ENCODE data around the gene PLA2G4D.

PLA2G4D gene

GRCh38 chr15:42033214-42033873 lies 61.0 kb downstream of the PLA2G4D start:
- no peaks in the 10 kb centered on the region for H3K36me3 ChIP-seq (ENCODE audit: control insufficient read depth, insufficient read depth, low read length)
- 100% methylated on average over 1 to 2 of the region's 3 CpGs for WGBS, 2 experiments (ENCODE audit: insufficient coverage in 2 of 2)
- no peaks in the 10 kb centered on the region for H3K4me1 ChIP-seq (ENCODE audit: control insufficient read depth, insufficient read depth, low read length, poor library complexity, severe bottlenecking)
- no peak overlapping the region for H3K4me3 ChIP-seq (ENCODE audit: extremely low read depth, insufficient read depth, low read length, poor library complexity, severe bottlenecking)
- no peak overlapping the region for H3K27ac ChIP-seq (ENCODE audit: low read depth, low read length, severe bottlenecking)
- no peaks in the 10 kb centered on the region for H3K9me3 ChIP-seq (ENCODE audit: control insufficient read depth, low read length)

- Histone ChIP-seq H3K36me3 (ENCODE audit: control insufficient read depth, insufficient read depth, low read length) (no peaks in the 10 kb centered on the region), H3K9me3 (ENCODE audit: control insufficient read depth, low read length) (no peaks in the 10 kb centered on the region), H3K27ac (ENCODE audit: low read depth, low read length, severe bottlenecking) (no peak overlapping the region), H3K4me3 (ENCODE audit: extremely low read depth, insufficient read depth, low read length, poor library complexity, severe bottlenecking) (no peak overlapping the region), H3K4me1 (ENCODE audit: control insufficient read depth, insufficient read depth, low read length, poor library complexity, severe bottlenecking) (no peaks in the 10 kb centered on the region)
- WGBS, 2 experiments (ENCODE audit: insufficient coverage in 2 of 2) = 85 to 92% methylated on average over 8 to 9 of the region's 9 CpGs
These were observed 61.8 kb downstream of the PLA2G4D start for GRCh38 chr15:42032376-42033213.

DNA sequence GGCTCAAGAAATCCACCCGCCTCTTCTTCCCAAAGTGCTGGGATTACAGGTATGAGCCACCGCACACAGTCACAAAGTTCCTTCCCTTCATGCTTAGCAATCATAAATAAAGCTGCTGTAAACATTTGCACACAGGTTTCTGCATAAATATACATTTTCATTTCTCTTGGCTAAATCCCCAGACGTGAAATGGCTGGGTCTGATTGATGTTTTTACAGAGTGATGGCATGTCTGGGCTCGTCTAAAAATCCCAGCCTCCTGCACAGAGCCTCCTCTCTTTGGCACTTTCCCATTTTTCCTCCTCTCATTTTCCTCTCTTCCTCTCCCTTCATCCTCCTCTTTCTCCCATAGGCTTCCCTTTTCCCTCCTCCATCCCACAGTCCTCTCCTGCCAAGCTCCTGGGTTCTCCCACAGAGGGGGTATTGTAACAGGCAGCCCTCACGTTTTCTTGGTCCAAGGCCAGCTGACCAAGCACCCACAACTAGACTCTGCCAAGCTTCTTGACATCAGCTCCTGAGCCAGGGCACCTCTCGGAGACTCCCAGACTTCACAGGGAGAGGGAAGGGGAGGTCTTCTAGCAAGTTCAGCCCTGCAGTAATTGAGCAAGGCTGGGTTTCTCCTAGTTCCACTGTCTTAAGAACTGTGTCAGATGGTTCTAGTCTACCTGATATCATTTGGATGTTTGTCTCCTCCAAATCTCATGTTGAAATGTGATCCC lies 63.0 kb downstream of the PLA2G4D start:
- 89% methylated on average over 3 to 4 of the region's 6 CpGs for WGBS, 2 experiments (ENCODE audit: insufficient coverage in 2 of 2)
- no peaks in the 10 kb centered on the region for H3K36me3 ChIP-seq (ENCODE audit: control insufficient read depth, insufficient read depth, low read length)
- no peak overlapping the region for H3K4me3 ChIP-seq (ENCODE audit: extremely low read depth, insufficient read depth, low read length, poor library complexity, severe bottlenecking)
- no peaks in the 10 kb centered on the region for H3K9me3 ChIP-seq (ENCODE audit: control insufficient read depth, low read length)
- H3K4me1 ChIP-seq (ENCODE audit: control insufficient read depth, insufficient read depth, low read length, poor library complexity, severe bottlenecking) = no peaks in the 10 kb centered on the region
- no peak overlapping the region for H3K27ac ChIP-seq (ENCODE audit: low read depth, low read length, severe bottlenecking)

DNA sequence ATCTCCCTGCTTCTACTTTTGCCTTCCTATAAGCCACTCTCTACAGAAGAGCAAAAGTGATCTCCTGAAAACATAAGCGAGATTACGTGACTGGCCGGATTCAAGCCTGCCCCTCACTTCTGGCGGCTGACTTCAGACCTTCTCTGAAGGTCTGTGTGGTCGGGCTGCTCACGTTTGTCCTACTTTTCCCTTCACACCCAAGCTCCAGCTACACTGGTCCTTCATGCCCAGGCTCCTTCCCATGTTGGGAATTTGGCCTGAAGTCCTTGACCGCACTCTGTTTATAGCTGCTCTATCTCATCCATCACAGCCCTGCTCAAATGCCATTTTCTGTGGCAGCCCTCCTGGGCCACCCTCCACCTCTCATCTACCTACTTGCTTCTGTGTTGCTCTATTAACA lies 66.8 kb downstream of the PLA2G4D start:
- no peak overlapping the region for H3K27ac ChIP-seq (ENCODE audit: low read depth, low read length, severe bottlenecking)
- 83 to 90% methylated on average over 7 of the region's 7 CpGs for WGBS, 2 experiments (ENCODE audit: insufficient coverage in 2 of 2)

DNA sequence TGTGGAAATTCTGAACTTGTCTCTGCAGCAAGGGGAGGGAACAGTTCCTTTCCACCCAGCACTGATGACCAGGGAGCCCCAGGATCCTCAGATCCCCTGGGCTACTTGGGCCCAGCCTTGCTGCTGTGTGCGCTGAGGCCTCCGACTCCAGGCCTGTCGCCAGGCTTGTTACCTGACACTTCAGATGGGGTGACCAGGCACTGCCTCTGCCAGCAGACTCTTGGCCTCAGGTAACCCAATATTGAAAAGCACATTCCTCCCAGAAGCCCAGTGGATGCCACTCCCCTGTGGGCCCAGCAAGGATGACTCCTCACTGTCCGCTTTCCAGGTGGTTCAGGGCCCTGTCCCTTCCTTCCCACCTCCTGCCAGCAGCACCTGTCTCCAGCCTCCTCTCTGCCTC lies 70.1 kb downstream of the PLA2G4D start:
- 93 to 100% methylated on average over 3 of the region's 4 CpGs for WGBS, 2 experiments (ENCODE audit: insufficient coverage in 2 of 2)
- H3K9me3 ChIP-seq (ENCODE audit: control insufficient read depth, low read length) = peaks cover 29% of the 10 kb centered on the region
- H3K4me1 ChIP-seq (ENCODE audit: control insufficient read depth, insufficient read depth, low read length, poor library complexity, severe bottlenecking) = no peaks in the 10 kb centered on the region
- no peak overlapping the region for H3K27ac ChIP-seq (ENCODE audit: low read depth, low read length, severe bottlenecking)
- no peak overlapping the region for H3K4me3 ChIP-seq (ENCODE audit: extremely low read depth, insufficient read depth, low read length, poor library complexity, severe bottlenecking)
- H3K36me3 ChIP-seq (ENCODE audit: control insufficient read depth, insufficient read depth, low read length) = no peaks in the 10 kb centered on the region

More for the DNA sequence above, 66.8 kb downstream of the PLA2G4D start:
- no peak overlapping the region for H3K4me3 ChIP-seq (ENCODE audit: extremely low read depth, insufficient read depth, low read length, poor library complexity, severe bottlenecking)
- no peaks in the 10 kb centered on the region for H3K36me3 ChIP-seq (ENCODE audit: control insufficient read depth, insufficient read depth, low read length)
- H3K4me1 ChIP-seq (ENCODE audit: control insufficient read depth, insufficient read depth, low read length, poor library complexity, severe bottlenecking) = no peaks in the 10 kb centered on the region
- peaks cover 18% of the 10 kb centered on the region for H3K9me3 ChIP-seq (ENCODE audit: control insufficient read depth, low read length)

DNA sequence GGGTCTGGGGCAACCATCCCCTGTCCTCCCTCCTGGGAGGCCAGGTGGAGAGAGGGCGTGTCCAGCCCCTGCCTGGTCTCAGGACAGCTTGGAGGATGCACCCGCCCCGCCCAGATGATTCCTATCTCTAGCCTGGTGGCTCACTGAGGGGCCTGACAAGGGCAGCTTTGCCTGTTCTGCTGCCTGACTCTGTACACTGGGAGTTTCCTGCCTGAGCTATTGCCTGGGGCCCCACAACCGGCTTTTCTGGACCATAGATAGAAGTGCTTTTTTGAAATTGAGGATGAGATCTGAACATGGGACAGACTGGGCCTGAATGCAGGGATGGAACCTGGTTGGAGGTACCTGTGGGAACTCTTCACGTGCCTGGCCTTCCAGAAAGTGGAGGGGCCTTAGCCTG lies 72.8 kb downstream of the PLA2G4D start:
- Histone ChIP-seq H3K4me1 (ENCODE audit: control insufficient read depth, insufficient read depth, low read length, poor library complexity, severe bottlenecking) (no peaks in the 10 kb centered on the region), H3K9me3 (ENCODE audit: control insufficient read depth, low read length) (peaks cover 29% of the 10 kb centered on the region), H3K36me3 (ENCODE audit: control insufficient read depth, insufficient read depth, low read length) (no peaks in the 10 kb centered on the region), H3K27ac (ENCODE audit: low read depth, low read length, severe bottlenecking) (no peak overlapping the region), H3K4me3 (ENCODE audit: extremely low read depth, insufficient read depth, low read length, poor library complexity, severe bottlenecking) (no peak overlapping the region)
- WGBS, 2 experiments (ENCODE audit: insufficient coverage in 2 of 2) = 73 to 79% methylated on average over 4 to 5 of the region's 5 CpGs

- Histone ChIP-seq H3K36me3 (ENCODE audit: control insufficient read depth, insufficient read depth, low read length) (no peaks in the 10 kb centered on the region), H3K27ac (ENCODE audit: low read depth, low read length, severe bottlenecking) (no peak within 1 kb of the TSS), H3K4me1 (ENCODE audit: control insufficient read depth, insufficient read depth, low read length, poor library complexity, severe bottlenecking) (no peaks in the 10 kb centered on the region), H3K4me3 (ENCODE audit: extremely low read depth, insufficient read depth, low read length, poor library complexity, severe bottlenecking) (no peak within 1 kb of the TSS), H3K9me3 (ENCODE audit: control insufficient read depth, low read length) (peaks cover 29% of the 10 kb centered on the region)
- 86 to 95% methylated on average over 2 to 4 of the region's 5 CpGs for WGBS, 2 experiments (ENCODE audit: insufficient coverage in 2 of 2)
These were observed 73.6 kb downstream of the PLA2G4D start, which contains the start of gene PLA2G4E for GRCh38 chr15:42020713-42021273. Gene PLA2G4E, minus strand, starts transcription at chr15:42021042. Its CDS starts 12 bp downstream, at chr15:42021030.

DNA sequence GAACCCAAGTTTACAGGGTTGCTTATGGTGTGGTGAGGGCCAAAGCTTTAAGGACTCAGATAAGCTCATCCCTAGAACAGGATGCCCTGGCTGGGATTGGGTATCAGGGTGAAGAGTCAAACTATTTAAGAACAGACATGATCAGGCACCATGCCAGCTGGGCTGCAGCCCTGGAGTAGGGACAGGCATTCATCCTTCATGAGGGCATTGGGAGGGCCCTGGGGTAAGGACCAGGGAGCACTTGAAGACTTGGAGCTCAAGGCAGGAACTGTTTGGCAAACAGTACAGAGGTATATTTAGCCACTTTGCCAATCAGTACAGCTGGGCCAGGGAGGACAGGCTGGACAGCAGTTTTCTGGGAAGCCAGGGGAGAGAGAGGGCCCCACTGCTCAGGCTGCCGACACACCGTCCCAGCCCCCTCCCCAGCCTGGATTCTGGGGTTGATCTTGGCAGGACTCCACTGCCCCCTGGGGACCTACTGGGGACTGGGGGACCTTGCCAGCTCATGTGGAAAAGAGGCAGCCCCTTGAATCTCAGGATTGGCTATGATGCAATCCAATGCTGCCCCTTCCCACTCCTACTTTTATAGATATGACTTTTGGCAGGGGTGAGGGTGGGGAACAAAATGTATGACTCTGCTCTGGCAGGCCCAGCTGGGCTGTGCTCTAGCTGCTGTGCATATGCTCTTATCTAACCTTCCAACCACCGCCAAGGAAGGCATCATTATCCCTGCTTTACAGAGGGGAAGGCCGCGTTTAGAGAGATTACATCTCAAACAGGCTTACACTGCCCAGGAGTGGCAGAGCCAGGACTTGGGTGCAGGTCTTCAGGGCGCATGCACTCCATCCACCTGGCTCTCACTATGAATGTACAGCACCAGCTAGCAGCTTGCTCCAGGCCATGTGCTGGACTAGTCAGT lies 75.8 kb downstream of the PLA2G4D start:
- H3K9me3 ChIP-seq (ENCODE audit: control insufficient read depth, low read length) = peaks cover 18% of the 10 kb centered on the region
- no peak overlapping the region for H3K4me3 ChIP-seq (ENCODE audit: extremely low read depth, insufficient read depth, low read length, poor library complexity, severe bottlenecking)
- H3K27ac ChIP-seq (ENCODE audit: low read depth, low read length, severe bottlenecking) = no peak overlapping the region
- WGBS, 2 experiments (ENCODE audit: insufficient coverage in 2 of 2) = 94 to 100% methylated on average over 3 to 4 of the region's 6 CpGs
- H3K36me3 ChIP-seq (ENCODE audit: control insufficient read depth, insufficient read depth, low read length) = no peaks in the 10 kb centered on the region
- H3K4me1 ChIP-seq (ENCODE audit: control insufficient read depth, insufficient read depth, low read length, poor library complexity, severe bottlenecking) = no peaks in the 10 kb centered on the region

All from mesodermal cell (in vitro differentiated cells).